ENCODE data around the gene KIAA1328.

GRCh38 chr18:37270038-37270665, 441.2 kb downstream of the KIAA1328 start:
- no peak for TF ChIP-seq FOSL2 (IDR thresholded peaks at IDR 0.05; ENCODE audit: borderline replicate concordance, low read depth)
- TF ChIP-seq, protein P1, sequence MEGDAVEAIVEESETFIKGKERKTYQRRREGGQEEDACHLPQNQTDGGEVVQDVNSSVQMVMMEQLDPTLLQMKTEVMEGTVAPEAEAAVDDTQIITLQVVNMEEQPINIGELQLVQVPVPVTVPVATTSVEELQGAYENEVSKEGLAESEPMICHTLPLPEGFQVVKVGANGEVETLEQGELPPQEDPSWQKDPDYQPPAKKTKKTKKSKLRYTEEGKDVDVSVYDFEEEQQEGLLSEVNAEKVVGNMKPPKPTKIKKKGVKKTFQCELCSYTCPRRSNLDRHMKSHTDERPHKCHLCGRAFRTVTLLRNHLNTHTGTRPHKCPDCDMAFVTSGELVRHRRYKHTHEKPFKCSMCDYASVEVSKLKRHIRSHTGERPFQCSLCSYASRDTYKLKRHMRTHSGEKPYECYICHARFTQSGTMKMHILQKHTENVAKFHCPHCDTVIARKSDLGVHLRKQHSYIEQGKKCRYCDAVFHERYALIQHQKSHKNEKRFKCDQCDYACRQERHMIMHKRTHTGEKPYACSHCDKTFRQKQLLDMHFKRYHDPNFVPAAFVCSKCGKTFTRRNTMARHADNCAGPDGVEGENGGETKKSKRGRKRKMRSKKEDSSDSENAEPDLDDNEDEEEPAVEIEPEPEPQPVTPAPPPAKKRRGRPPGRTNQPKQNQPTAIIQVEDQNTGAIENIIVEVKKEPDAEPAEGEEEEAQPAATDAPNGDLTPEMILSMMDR (IDR thresholded peaks at IDR 0.05): no peak
- TF ChIP-seq FOXM1 (IDR thresholded peaks at IDR 0.05; ENCODE audit: low read depth): no peak

All from SK-N-SH (cell line).